ENCODE results near the gene UMODL1.

GRCh38 chr21:42190486-42190863 is 119.4 kb downstream of the UMODL1 start:
- TF ChIP-seq TAF1 (IDR thresholded peaks at IDR 0.05; ENCODE audit: borderline replicate concordance, low read depth, low read length) = no peak
- no peak for TF ChIP-seq POLR2AphosphoS5 (IDR thresholded peaks at IDR 0.05; ENCODE audit: low read depth, low read length)
- no peak for TF ChIP-seq POLR2A (IDR thresholded peaks at IDR 0.05; ENCODE audit: low read depth, low read length)

Data from GM12892 (cell line).